K562 (cell line): ENCODE data around the gene CCNL2. TPM values are rescaled to one million over a fixed set of nuclear protein-coding genes. Genes with fewer than 3 reads are reported as not detected.

ENCODE experiments used
- ATAC-seq: fragments of 200-7000 bp; cut with Tn5 transposase; 3 replicates; pipeline ENCODE4 v1.9.1; 2020; ENCODE audit warnings: moderate library complexity
- BruUV-seq: library from RNA; stranded (reverse); fragments of 400-500 nt; replicated peaks from 2 replicates; lab custom pipeline; 2021; lab: Mats Ljungman, UMichigan
- CTCF ChIA-PET: fragments of 300-600 bp; formaldehyde crosslinking; extraction: SDS; loops from one replicate; lab custom pipeline; 2021; ENCODE audit warnings: low intra/inter-chr PET ratio; lab: Yijun Ruan, JAX
- POLR2A ChIA-PET: fragments of 300-600, 350-650 bp; sonication (Branson Sonifier 250); formaldehyde crosslinking; extraction: SDS; loops from one replicate; lab custom pipeline; 2021; ENCODE audit warnings: antibody characterized with exemption, inconsistent platforms; lab: Yijun Ruan, JAX
- DNase-seq, 4 experiments: peaks; one replicate each; pipeline versions ENCODE4 v3.0.0 to v3.0.0-alpha.2; 2011 to 2018; ENCODE audit warnings: low spot score in 3 of 4, mixed read lengths in 3 of 4; ENCODE audit errors: extremely low read depth in 1 of 4
- FAIRE-seq: peaks from 2 replicates; lab custom pipeline; 2011; peaks lifted over from hg19 to GRCh38; lab: Jason Lieb, UNC
- H2AFZ ChIP-seq: 2 replicates; pipeline ENCODE4 v1.6.0; 2011; ENCODE audit warnings: low read depth, low read length, control low read depth, inconsistent platforms
- H3K27ac ChIP-seq: fragments of 200-600 bp; 3 replicates; pipeline ENCODE4 v1.8.0; 2011; ENCODE audit warnings: low read depth, mild to moderate bottlenecking, control low read depth, inconsistent platforms, low read length, moderate library complexity, mixed read lengths; ENCODE audit errors: extremely low read depth
- H3K27me3 ChIP-seq, 2 experiments: fragments of 300-600 bp in 1 of 2; 2 replicates in 1 of 2; 3 replicates in 1 of 2; pipeline versions ENCODE4 v1.6.0 to v1.8.0; 2011; ENCODE audit warnings: inconsistent platforms in 2 of 2, low read length in 2 of 2, mild to moderate bottlenecking in 1 of 2, mixed read lengths in 1 of 2, moderate library complexity in 1 of 2; ENCODE audit not compliant: control insufficient read depth in 2 of 2, insufficient read depth in 2 of 2
- H3K36me3 ChIP-seq: fragments of 300-600 bp; 3 replicates; pipeline ENCODE4 v1.8.0; 2011; ENCODE audit warnings: mild to moderate bottlenecking, low read length, inconsistent platforms; ENCODE audit not compliant: control insufficient read depth, insufficient read depth
- H3K4me1 ChIP-seq, 2 experiments: fragments of 200-600 bp in 1 of 2; replicated peaks in 1 of 2; 2 replicates in 1 of 2; 3 replicates in 1 of 2; pipeline versions ENCODE4 v1.5.1 to v1.8.0; 2011; ENCODE audit warnings: inconsistent platforms in 2 of 2, low read length in 2 of 2, mild to moderate bottlenecking in 1 of 2, mixed read lengths in 1 of 2, moderate library complexity in 1 of 2; ENCODE audit not compliant: control insufficient read depth in 2 of 2, insufficient read depth in 2 of 2
- H3K4me2 ChIP-seq: 2 replicates; pipeline ENCODE4 v1.6.1; 2011; ENCODE audit warnings: low read length, control low read depth, inconsistent platforms, mixed read lengths; ENCODE audit not compliant: insufficient read depth
- H3K4me3 ChIP-seq: fragments of 200-600 bp; sonication (generic), shearing (Covaris generic); 2 replicates; pipeline ENCODE4 v1.5.1; 2016; ENCODE audit warnings: control low read depth, inconsistent platforms
- H3K79me2 ChIP-seq: fragments of 200-600 bp; 3 replicates; pipeline ENCODE4 v1.8.0; 2011; ENCODE audit warnings: low read length, inconsistent platforms; ENCODE audit not compliant: control insufficient read depth, insufficient read depth
- H3K9ac ChIP-seq, 2 experiments: 2 replicates each; pipeline versions ENCODE4 v1.6.0 to v1.6.1; 2011; ENCODE audit warnings: low read depth in 2 of 2, low read length in 2 of 2, control low read depth in 1 of 2, inconsistent platforms in 1 of 2, mild to moderate bottlenecking in 1 of 2, mixed read lengths in 1 of 2; ENCODE audit not compliant: insufficient read depth in 1 of 2
- H3K9me1 ChIP-seq: one replicate; pipeline ENCODE4 v1.6.0; 2011; ENCODE audit warnings: inconsistent platforms, mild to moderate bottlenecking, low read length, moderate library complexity; ENCODE audit not compliant: control insufficient read depth, insufficient read depth
- H3K9me3 ChIP-seq: replicated peaks from 2 replicates; pipeline ENCODE4 v1.5.1; 2011; ENCODE audit warnings: low read depth, low read length, inconsistent platforms; ENCODE audit not compliant: control insufficient read depth, insufficient read depth
- H4K20me1 ChIP-seq: replicated peaks from 2 replicates; pipeline ENCODE4 v1.6.1; 2011; ENCODE audit warnings: low read length, inconsistent platforms, mixed read lengths; ENCODE audit not compliant: control insufficient read depth, insufficient read depth
- RBFOX2 ChIP-seq: fragments of 200-400 bp; formaldehyde crosslinking; IDR thresholded peaks from 2 replicates; pipeline ENCODE4 v1.6.1; 2017; ENCODE audit warnings: low read depth, mild to moderate bottlenecking, low read length, moderate library complexity
- ZNF146 ChIP-seq: IDR thresholded peaks from one replicate; pipeline ENCODE4 v1.6.1; 2018; ENCODE audit warnings: missing compliant biosample characterization; ENCODE audit not compliant: unreplicated experiment
- WGBS: fragments of 100-300 bp; shearing (Covaris generic); methylation state at CpG from one replicate; pipeline ENCODE4 v1.1.6; 2016; ENCODE audit warnings: low coverage, mixed read lengths; ENCODE audit not compliant: insufficient coverage; ENCODE audit errors: missing lambda C conversion rate; 5-methylcytosine and 5-hydroxymethylcytosine counted together
- in situ Hi-C: fragments of 300-500 bp; cut with MboI; formaldehyde crosslinking; loops from 4 replicates; pipeline ENCODE4 v1.15.0; 2018; ENCODE audit warnings: inconsistent platforms, mixed read lengths
- intact Hi-C: fragments of 100-400 bp; cut with micrococcal nuclease; formaldehyde crosslinking; loops from 2 replicates; pipeline ENCODE4 v1.14.2; 2022
- polyA plus RNA-seq, 8 experiments: library from polyadenylated mRNA; depleted of rRNA in 4 of 8; stranded (reverse) in 5 of 8; unstranded in 3 of 8; fragments of >200 nt; fragmentation: Nextera tagmentation in 2 of 8; fragmentation: Illumina TruSeq in 1 of 8; extraction: Ambion mirVana in 2 of 8; extraction: Trizol in 1 of 8; gene quantifications; 2 replicates each; pipeline versions ENCODE4 v1.2.1 to v1.2.3, GENCODE V29; 2011 to 2014; ENCODE audit warnings: inconsistent platforms in 1 of 8, missing spikeins in 1 of 8
- total RNA-seq, 7 experiments: library from RNA; depleted of rRNA in 6 of 7; stranded (reverse); fragments of >200 nt in 6 of 7; fragmentation: Illumina TruSeq in 2 of 7; extraction: Trizol in 2 of 7; gene quantifications; 2 replicates each; pipeline versions ENCODE4 v1.2.1 to v1.2.3, GENCODE V29; 2011 to 2021; ENCODE audit warnings: low replicate concordance in 1 of 7
- TF ChIP-seq, protein P1 (sequence below): sonication (generic); formaldehyde crosslinking; IDR thresholded peaks from 2 replicates; pipeline ENCODE4 v1.8.1; 2023; ENCODE audit warnings: mild to moderate bottlenecking, missing genetic modification reagents
- TF ChIP-seq, protein P2 (sequence below): fragments of 250-450 bp; sonication (Bioruptor Pico); IDR thresholded peaks from 2 replicates; pipeline ENCODE4 v1.8.0; 2021; ENCODE audit warnings: moderate library complexity, mild to moderate bottlenecking, inconsistent platforms

Gene CCNL2
- total and polyA plus RNA-seq, 9 of the 15 experiments (the other 6 are each of a cell fraction or from before 2014, with no cell fraction given), result 2.8 to 287 (median 94.5) TPM

DNA sequence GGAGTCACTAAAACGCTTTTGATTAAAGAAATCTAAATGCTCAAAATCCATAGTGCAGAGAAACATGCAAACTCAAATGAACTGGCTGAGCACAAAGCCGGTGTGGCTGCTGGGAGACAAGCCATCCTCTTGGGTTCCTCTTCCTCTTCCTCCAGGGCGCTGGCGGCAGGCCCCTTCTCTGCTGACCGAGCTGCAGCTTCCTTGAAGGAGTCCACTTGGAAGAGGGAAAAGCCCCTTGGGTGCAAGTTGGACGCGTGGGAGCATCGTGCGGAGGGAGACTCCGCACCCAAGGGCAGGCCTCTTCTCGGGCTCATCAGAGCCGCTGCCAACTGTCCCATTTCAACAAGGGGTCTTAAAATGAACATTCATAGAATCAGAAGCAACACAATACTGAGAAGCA lies 7.9 kb downstream of the CCNL2 start:
- CTCF ChIA-PET, result no interaction called here
- H3K79me2 ChIP-seq, result peaks cover 30% of the 10 kb centered on the region; the same call in 2 of the 3 replicates
- no peaks in the 10 kb centered on the region for H3K9me3 ChIP-seq
- in situ Hi-C loops, result no loop called here
- H3K4me1 ChIP-seq, result peaks cover 6 to 13% of the 10 kb centered on the region in 2 experiments; a peak in 4 of 5 replicates
- TF ChIP-seq RBFOX2 (peak; percentile 52; the same call in 1 of the 2 replicates), ZNF146 (CRISPR knock-in tag) (no peak)
- TF ChIP-seq, protein P1, sequence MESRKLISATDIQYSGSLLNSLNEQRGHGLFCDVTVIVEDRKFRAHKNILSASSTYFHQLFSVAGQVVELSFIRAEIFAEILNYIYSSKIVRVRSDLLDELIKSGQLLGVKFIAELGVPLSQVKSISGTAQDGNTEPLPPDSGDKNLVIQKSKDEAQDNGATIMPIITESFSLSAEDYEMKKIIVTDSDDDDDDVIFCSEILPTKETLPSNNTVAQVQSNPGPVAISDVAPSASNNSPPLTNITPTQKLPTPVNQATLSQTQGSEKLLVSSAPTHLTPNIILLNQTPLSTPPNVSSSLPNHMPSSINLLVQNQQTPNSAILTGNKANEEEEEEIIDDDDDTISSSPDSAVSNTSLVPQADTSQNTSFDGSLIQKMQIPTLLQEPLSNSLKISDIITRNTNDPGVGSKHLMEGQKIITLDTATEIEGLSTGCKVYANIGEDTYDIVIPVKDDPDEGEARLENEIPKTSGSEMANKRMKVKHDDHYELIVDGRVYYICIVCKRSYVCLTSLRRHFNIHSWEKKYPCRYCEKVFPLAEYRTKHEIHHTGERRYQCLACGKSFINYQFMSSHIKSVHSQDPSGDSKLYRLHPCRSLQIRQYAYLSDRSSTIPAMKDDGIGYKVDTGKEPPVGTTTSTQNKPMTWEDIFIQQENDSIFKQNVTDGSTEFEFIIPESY, result peak; percentile 63; the same call in 1 of the 2 replicates
- TF ChIP-seq, protein P2, sequence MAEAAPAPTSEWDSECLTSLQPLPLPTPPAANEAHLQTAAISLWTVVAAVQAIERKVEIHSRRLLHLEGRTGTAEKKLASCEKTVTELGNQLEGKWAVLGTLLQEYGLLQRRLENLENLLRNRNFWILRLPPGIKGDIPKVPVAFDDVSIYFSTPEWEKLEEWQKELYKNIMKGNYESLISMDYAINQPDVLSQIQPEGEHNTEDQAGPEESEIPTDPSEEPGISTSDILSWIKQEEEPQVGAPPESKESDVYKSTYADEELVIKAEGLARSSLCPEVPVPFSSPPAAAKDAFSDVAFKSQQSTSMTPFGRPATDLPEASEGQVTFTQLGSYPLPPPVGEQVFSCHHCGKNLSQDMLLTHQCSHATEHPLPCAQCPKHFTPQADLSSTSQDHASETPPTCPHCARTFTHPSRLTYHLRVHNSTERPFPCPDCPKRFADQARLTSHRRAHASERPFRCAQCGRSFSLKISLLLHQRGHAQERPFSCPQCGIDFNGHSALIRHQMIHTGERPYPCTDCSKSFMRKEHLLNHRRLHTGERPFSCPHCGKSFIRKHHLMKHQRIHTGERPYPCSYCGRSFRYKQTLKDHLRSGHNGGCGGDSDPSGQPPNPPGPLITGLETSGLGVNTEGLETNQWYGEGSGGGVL (CRISPR knock-in tag), result no peak
- H3K4me2 ChIP-seq, result no peak overlapping the region
- no peak for ATAC-seq
- no peak overlapping the region for H3K27ac ChIP-seq
- H3K4me3 ChIP-seq, result no peak overlapping the region
- no peaks in the 10 kb centered on the region for H3K27me3 ChIP-seq
- DNase-seq, result peak in 1 of 4 experiments; percentile 12
- 87% methylated on average over 12 of the region's 12 CpGs for WGBS
- H4K20me1 ChIP-seq, result no peaks in the 10 kb centered on the region
- no peak overlapping the region for H2AFZ ChIP-seq
- intact Hi-C loops, result loop anchor here (10.0 kb wide), 1 partner anchor 124 kb away; the partner anchor contains the start of gene ATAD3A
- no peaks in the 10 kb centered on the region for H3K9me1 ChIP-seq
- no peak for FAIRE-seq
- POLR2A ChIA-PET, result interaction anchor here (0.6 to 7.1 kb wide), 8 partner anchors 6 to 421 kb away, joined by 3 to 58 read pairs (median 4); partner anchors contain the start of genes AURKAIP1, CCNL2 and MRPL20
- H3K36me3 ChIP-seq, result peaks cover 96% of the 10 kb centered on the region
- no TSS peak for BruUV-seq
- 0 out of 4 replicates have a peak overlapping the region, but pooled peaks of 1 of the 2 experiments have one; percentile 32 for H3K9ac ChIP-seq
